HG02759 (cell line): ENCODE measurements around the gene SLC35G2.
"Not testable (repeated sequence)": the region's sequence is repeated elsewhere in the genome, so short reads cannot be mapped to it uniquely, and the experiment has no call there.

Source experiments
- ATAC-seq: cut with Tn5 transposase; IDR thresholded peaks from one replicate; pipeline ENCODE4 v1.9.1; 2021; ENCODE audit warnings: mild to moderate bottlenecking, moderate library complexity; ENCODE audit not compliant: unreplicated experiment

Gene SLC35G2

DNA sequence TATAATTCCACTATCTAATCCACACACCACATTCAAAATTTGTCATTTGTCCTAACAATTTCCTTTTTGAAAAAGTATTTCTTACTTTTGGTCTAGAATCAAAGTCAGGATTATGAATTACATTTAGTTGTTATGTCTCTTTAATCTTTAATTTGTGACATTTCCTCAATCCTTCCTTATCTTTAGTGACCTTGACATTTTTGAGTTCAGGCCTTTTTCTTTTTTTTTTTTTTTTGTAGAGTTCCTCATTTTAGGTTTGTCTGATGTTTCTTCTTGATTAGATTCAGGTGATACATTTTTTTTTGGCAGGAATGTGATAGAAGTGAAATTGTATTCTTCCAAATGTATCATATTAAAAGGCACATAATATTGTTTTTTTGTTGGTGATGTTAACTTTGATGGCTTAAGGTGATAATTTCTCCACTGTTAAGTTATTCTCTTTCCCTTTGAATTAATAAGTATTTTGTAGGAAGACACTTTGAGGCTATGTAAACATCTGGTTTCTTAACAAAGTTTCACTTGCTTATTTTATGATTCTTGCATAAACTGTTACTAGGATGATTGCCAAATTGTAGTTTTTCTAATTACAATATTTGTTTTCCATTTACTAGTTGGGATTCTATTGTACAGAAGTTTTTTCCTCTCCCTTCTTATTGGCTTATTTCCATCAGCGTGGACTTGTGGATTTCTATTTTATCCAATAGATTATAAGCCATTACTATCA lies 16.3 kb downstream of the SLC35G2 start:
- ATAC-seq: no peak

DNA sequence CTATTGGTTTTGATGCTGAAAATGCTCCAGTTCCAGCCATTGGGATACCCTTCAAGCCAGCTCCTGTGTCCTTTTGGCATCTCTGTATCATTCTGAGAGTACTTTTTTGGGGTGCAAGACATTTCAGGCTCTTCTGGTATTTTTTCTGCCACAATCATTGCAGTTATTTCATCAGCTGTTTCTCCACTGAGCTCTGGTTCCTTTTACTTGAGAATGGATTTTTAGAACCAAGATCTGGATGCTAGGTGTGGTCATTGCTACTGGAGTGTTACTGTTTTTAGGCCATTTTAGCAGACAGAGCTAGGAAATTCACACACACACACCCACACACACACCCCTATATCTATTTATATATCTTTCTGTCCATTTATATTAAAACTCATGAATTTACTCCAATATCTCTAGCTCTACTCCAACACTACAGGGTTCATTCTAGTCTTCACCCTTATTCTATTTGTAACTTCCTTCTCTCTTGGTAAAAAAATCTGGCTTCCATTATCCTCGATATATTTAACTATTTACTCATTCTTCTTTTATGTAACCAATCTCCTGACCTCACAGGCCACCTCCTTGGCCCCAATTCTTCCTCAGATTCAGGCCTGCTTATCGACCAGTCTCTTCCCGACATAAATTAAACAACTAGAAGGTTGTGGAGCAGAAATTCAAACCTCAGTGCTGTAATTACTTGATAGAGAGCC lies 17.0 kb downstream of the SLC35G2 start:
- no peak for ATAC-seq

DNA sequence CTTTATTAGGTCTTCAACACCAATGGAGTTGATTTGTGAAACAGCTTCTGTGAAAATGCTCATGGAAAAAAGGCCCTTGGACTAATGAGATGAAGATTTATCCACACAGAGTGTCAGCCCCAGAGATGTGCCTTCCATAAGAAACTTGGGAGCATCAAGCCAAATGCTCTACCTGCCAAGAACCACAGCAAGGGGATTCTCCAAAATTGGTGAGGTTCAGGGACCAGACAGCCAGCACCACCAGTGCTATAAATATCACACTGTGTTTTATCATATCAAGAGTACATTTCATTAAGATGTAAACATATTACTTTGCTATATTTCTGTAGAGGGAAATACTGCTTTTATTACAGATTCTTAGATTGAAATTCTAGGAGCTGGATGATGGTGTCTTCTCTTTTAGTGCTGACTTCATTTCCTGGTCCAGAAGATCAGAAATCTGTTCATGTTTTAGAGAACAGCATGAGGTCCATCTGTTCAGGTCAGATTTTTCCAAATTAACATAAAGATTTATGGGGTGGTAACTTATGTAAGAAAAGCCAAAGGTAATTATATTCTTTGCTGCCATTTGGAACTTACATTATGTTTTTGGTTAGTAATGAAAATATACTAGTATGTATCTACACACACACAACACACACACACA lies 17.7 kb downstream of the SLC35G2 start:
- ATAC-seq: no peak

DNA sequence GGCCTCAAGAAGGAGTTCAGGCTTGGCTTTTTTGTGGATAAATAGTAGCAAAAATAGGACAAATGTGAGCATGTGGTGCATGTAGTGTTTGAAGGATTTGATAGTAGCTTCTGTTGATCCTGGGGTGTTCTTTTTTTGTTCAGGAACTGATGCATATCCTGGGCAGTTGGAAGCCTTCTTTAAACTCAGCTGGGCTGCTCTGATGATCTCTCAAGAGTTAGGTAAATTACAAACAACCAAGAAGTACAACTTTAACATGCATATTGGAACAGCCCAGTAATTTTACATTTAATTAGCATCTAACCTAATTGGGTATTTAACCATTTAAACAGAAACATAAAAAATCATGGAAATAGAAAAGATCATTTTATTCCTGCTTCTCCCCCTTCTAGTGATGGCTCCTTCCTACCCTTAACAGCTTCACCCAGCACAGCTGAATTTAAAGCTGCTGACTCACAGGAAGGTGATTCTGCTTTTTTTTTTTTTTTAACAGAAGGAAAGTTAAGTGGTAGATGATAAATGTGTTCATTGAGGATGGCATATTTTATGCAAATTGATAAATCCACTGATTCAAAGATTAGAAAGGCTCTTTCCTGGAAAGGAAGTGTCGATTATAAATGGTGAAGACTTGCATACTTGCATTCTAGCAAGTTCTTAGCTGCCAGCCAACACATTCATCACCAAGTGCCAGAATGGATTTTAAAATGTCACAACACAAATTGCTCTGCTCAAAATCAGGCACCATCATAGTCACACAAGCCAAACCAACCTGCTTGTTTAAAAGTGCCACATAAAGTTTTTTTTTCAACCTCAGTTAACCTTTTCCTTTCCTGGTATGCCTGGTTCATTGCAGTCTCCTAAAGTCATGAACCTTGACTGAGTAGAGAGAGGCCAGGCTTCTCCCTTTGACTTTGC lies 20.0 kb downstream of the SLC35G2 start:
- ATAC-seq: no peak

DNA sequence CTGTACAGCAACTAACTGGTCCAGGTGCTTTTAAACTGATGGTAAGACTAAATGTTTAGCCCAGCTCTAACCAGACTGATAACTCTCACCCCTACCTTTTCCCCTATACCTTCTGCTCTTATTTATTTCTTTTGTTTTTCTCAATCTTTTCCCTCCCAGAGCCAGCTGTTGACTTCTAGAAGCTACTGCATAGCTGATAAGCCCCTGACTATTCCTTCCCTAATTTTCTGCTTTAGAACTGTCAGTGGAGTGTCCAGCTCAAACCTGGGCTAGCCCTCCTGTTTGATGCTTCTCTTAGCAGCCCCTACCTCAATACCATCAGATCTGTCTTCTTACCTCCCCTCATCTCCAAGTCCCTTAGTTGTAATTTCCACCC lies 20.6 kb downstream of the SLC35G2 start:
- ATAC-seq: no peak

DNA sequence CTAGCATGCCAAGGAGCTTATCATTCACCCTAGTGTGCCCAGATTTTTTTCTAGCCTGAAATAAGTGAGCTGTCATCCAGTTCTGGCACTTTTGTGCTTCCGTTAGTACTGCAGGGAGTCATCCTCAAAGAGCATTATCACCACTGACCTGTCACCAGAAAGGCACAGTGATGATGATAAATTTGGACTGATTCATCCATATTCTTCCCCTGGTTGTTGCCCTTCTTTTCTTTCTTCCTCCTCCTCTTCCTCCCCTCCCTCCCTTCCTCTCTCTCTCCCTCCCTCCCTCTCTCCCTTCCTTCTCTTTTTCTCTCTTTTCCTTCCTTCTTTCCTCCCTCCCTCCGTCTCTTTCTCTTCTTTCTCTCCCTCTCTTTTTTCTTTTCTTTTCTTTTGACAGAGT lies 21.3 kb downstream of the SLC35G2 start:
- no peak for ATAC-seq

DNA sequence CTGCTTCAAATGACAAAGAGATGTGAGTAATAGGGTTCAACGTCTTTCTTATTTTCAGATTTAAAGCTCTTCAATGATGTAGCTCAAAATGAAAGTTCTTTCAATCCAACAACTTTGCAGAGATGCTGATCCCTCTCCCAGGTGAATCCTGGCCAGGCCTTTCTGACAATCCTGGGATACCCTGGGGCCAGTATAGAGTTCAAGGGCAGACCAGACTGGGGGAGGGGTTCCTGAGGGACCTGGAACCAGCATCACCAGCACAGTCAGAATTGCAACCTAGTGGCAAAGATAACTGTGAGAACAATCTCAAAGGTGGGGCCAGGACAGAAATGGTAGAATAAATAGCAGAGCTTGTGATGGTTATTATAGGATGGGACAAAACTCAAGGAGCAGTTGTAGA lies 23.4 kb downstream of the SLC35G2 start:
- ATAC-seq: no peak

DNA sequence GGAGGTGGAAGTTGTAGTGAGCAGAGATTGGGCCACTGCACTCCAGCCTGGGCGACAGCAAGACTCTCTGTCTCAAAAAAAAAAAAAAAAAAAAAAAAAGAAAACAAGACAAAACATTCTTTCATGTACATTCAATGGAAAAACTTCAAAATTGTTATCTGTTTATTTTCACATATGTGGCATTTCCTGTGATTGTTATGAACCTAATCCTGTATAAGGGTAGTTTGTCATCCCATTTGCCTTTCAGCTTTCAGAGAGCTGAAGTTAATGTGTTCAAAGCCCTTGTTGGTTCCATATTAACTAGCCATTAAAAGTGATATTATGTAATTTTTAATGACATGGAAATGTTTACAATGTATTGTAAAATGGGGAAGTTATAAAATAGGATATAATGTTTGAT lies 25.8 kb downstream of the SLC35G2 start:
- no peak for ATAC-seq

DNA sequence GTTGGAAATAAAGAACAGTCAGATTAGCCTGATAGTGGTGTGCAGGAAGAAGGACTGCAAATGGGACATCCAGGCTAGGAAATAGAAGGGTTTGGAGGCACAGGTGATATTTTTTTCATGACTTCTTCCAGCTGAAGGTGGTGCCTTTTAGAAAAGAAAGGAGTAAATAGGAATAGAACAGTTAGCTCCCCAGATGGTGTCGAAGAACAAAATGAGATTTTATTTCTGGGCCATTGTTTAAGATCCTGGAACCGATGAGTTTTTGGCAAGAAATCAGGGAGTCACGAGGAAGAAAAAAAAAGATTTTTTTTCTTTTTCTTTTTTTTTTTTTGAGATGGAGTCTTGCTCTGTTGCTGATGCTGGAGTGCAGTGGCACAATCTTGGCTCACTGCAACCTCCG lies 33.3 kb downstream of the SLC35G2 start:
- no peak for ATAC-seq

DNA sequence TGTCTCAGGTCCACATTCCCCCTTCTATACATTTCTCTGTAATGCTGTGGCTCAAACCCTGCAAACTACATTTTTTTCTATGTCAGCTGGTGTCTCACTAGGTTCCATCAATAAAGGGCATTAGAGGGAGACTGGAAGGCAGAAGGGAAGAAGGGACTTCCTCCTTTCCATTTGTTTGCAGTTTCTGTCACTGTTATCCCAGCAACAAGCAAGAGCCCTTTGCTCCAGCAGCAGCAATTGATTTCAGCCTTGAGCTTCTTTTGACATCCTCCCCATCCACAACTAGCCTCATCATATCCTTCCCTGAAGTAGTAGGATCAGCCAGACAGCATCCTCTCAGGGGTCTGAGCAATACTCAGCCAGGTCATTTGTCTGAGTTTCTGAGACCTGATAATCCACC lies 37.7 kb downstream of the SLC35G2 start:
- no peak for ATAC-seq

DNA sequence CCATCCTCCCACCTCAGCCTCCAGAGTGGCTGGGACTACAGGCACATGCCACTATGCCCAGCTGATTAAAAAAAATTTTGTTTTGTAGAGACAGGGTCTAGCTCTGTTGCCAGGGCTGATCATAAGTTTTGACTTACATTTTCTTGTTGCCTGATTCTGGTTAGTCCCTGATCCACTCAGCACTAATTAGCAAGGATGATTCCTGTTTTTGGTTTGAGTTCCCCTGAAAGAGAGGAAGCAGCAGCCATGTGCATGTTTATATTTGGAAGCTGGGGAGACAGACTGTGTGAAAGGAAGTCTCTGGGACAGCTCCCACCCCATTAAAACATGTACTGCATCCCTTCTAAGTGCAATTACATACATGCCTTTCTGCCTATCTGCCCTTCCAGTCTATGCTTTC lies 39.5 kb downstream of the SLC35G2 start:
- ATAC-seq: no peak

DNA sequence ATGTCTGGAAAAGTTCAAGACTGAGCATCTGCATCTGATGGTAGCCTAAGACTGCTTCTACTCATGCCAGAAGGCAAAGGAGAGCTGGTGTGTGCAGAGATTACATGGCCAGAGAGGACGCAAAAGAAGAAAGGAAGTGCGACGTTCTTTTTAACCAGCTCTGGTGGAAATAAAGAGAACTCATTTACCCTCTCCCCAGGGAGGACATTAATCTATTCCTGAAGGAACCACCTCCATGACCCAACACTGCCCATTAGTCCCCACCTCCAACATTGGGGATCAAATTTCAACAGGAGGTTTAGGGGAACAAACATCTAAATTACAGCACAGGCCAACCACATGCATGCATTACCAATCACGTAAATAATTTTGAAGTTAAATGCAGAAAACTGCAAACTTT lies 41.6 kb downstream of the SLC35G2 start:
- ATAC-seq: no peak

DNA sequence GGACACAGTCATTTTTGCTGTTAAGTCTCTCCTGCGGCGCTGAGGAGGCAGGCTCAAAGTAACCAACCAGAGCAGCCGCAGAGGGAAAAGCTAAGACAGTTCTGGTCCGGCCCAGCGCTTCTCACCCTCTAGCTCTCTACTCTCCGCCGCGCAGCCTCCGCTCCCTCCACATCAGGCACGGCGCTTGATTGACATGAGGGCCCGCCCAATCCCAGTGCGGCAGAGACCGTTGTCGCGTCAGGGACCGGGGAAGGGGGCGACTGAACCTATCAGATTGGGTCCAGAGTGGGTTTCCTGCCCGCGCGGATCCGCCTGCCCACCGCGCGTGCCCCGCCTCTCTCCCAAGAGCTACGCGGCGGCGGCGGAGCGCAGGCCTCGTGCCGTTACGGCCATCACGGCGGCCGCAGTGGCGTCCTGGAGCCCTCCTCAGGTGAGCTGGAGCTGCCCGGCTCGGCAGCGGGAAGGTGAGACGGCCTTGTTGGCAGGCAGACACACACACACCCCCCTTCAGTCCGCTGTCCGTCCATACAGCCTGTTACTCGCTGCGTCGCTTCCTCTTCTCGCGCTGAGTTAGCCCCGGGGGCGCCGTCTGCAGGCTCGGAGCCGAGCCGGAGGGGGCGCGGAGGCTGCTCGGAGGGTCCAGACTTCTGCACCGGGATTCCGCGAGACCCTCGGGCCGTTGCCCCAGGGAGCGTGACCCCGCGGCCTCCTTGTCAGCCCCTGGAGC lies 43.1 kb downstream of the SLC35G2 start, which contains the start of gene NCK1:
Gene NCK1, plus strand, starts transcription at position 319 of the 727 bp plus-strand sequence. CDS start 65,794 bp downstream, outside the sequence.
- peak; percentile 96 for ATAC-seq

DNA sequence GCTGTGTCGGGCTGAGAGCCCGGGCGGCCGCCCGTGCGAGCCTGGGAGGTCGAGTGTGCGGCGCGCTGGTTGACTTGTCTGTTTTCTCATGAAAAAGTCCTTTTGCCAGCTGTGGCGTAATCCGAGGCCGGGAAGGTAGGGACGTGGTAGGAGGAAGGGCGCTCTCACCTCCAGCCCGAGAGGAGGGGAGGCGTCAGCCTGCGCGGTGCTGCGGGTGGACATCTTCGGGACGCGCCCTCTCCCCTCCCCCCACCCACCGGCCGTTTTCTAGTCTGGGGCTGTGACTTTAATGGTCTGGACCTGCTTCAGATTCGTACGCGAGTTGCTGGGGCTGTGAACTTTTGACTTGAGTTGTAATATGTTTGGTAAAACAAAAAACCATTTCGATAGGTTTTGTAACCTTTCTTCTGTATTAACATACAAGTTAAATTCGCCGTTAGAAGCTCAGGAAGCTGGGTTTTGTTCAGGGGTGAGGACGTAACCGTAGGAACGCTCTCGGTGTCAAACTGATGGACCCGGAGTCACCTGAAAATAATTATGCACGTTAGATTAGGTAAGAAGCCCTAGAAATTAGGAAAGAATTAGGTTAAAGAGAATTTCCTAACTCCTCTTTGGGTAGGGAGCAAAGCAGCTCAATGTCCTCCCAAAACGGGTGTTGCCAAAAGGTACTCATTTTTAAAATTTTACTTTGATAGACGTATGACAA lies 43.8 kb downstream of the SLC35G2 start:
- peak; percentile 21 for ATAC-seq

DNA sequence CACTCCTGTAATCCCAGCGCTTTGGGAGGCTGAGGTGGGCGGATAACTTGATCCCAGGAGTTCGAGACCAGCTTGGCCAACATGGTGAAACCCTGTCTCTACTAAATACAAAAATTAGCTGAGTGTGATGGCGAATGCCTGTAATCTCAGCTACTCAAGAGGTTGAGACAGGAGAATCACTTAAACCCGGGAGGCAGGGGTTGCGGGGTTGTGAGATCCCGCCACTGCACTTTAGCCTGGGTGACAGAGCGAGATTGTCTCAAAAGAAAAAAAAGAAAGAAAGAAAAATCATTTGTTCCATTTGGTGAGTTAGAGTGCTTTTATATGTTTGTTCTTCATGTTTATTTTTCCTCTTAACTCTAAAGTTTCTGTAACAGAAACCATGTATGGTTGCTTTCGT lies 50.4 kb downstream of the SLC35G2 start:
- no peak for ATAC-seq

DNA sequence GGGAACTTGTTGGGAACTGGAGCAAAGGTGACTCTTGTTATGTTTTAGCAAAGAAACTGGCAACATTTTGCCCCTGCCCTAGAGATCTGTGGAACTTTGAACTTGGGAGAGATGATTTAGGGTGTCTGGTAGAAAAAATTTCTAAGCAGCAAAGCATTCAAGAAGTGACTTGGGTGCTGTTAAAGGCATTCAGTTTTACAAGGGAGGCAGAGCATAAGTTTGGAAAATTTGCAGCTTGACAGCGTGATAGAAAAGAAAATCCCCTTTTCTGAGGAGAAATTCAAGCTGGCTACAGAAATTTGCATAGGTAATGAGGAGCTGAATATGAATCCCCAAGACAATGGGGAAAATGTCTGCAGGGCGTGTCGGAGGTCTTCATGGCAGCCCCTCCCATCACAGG lies 53.3 kb downstream of the SLC35G2 start:
- not testable (repeated sequence) for ATAC-seq

DNA sequence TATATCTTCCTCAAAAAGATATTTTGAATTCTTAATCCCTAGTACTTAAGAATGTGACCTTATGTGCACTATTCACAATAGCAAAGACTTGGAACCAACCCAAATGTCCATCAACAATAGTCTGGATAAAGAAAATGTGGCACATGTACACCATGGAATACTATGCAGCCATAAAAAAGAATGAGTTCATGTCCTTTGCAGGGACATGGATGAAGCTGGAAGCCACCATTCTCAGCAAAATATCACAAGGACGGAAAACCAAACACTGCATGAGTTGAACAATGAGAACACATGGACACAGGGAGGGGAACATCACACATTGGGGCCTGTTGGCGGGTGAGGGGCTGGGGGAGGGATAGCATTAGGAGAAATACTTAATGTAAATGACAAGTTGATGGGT lies 60.6 kb downstream of the SLC35G2 start:
- not testable (repeated sequence) for ATAC-seq

DNA sequence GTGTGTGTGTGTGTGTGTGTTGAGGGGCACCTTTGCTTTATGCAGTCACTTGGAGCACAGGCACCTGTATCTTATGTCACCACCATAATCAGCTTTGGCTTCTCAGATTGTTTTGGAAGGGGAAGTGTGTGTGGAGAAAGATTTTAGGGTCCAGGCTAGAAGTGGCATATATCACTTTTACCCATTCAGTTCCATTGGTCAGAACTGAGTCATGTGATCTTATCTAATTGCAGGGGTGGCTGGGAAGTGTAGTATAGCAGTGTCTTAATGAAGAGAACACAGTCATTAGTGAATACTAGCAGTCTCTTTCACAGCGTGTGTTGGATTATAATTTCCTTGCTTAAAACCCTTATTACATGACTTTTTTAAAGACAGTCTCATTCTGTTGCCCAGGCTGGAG lies 63.6 kb downstream of the SLC35G2 start:
- no peak for ATAC-seq

DNA sequence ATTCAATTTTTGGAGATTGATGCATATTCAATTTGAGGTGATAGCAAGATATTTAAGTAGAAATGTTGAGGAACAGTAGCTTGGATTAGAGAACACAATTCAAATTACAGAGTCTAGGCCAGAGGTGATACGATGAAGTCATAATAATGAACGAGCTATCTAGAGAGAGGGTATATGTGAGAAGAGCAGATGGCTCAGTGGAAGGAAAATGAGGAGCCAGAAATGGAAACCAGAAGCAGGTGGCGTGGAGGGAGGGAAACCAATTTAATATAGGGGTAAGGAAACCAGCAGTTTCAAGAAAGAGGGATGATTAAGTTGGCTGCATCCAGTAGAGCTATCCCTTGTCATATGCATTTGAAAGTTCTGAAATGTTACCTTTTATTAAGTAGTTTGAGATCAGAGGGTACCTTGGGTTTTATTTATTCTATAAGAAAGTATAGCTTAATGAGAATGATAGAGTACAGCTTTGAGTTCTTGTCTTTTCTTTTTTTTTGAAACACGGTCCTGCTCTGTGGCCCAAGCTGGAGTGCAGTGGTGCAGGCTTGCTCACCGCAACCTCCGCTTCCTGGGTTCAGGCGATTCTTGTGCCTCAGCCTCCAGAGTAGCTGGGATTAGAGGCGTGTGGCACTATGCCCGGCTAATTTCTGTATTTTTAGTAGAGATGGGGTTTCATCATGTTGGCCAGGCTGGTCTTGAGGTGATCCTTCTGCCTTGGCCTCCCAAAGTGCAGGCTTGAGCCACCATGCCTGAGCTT lies 65.2 kb downstream of the SLC35G2 start:
- no peak for ATAC-seq
